NCI-H69 (cell line): ENCODE measurements around the gene SNRK.

Experiments
- DNase-seq: peaks from one replicate; lab custom pipeline; 2025; lab: John Stamatoyannopoulos, UW

SNRK gene

DNA sequence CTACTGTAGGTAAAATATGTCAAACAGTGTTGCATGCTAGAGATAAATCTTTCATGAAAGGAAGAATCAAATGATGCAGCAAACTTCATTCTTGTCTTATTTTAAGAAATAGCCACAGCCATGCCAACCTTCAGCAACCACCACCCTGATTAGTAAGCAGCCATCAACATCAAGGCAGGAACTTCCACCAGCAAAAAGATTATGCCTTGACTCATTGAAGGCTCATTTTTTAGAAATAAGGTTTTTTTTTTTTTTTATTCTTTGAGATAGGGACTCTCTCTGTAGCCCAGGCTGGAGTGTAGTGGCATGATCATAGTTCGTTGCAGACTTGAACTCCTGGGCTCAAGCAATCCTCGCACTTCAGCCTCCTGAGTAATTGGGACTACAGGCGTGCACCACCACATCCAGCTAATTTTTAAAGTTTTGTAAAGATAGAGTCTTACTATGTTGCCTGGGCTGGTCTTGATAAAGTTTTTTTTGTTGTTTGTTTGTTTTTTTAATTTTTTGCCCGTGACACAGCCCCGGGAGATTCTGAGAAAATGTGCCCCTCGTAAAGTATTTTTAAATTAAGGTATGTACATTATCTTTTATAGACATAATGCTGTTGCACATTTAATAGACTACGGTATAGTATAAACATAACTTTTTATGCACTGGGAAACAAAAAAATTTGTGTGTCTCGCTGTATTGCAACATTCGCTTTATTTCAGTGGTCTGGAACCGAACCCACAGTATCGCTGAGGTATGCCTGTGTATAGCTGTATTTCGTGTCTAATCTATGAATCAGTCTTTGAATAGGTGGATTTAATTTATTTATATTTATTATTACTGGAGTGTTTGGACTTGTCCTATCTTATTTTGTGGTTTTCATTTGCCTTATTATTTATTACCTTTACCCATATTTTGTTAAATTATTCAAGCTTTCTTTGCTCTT lies 23.3 kb downstream of the SNRK start:
- DNase-seq = no peak

DNA sequence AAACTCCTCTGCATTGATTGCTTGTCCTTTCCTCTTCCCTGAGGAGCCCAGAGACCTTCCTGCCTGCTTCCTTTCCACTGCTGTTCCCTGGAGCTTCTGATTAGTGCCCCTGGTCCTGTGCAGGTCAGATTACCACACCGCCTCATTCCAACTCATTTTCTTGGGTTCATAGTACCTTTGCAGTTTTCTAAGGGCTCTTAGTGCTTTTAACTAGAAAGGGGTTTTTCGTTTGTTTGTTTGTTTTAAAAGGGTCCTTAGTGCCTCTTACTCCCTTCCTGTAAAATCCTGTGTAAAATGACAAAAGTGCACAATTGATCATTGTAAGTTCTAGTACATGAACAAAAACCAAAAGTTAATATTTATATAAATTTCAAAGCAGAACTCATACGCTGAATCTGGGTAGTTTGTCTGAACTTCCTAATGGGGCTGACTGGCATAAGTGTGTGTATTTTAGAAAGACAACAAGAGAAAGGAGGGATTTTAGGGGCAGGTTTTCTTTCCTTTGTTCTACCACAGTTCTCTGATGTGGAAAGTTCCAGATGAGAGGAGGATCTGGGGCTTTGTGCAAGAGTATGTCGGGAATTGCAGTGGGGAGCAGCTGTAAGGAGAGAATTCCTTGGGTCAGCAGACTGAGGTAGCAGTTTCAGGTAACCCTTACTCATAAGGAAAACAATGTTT lies 30.6 kb downstream of the SNRK start:
- DNase-seq = no peak

DNA sequence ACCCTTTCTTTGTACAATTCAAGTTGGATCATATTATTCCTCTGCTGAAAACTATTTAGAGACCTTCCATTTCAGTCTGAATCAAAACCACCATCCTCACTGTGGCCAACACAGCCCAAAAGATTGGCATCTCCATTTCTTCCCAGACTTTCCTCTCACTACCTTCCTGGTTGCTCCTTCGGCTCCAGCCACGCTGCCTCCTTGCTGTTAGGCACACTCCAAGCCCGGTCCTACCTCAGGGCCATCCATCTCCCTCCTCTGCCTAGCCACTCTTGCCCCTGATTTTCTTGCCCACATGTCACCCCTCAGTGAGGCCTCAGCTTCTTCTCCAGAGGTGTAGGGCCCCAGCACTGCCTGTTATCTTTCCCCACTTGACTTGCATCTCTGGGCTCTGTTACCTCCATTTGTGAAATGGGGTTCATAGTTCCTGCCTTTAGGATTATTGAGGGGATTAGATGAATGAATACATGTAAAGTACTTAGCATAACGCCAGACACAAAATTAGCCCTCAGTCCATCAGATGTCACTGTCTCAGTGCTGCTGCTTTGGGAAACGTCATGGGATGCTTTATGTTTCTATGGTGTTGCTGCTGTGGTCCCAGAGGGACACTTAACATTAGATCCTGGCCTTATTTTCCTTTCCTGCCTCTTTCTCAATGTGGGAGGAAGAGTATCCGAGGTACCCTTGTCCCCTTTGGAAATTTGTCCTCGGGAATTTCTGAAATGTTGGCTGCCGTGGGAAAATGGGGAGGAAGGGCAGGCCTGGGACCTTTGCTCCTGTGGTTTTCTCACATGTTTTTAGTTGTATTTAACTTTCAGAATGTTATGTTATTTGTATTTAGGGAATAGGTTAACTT lies 31.3 kb downstream of the SNRK start:
- DNase-seq = no peak

DNA sequence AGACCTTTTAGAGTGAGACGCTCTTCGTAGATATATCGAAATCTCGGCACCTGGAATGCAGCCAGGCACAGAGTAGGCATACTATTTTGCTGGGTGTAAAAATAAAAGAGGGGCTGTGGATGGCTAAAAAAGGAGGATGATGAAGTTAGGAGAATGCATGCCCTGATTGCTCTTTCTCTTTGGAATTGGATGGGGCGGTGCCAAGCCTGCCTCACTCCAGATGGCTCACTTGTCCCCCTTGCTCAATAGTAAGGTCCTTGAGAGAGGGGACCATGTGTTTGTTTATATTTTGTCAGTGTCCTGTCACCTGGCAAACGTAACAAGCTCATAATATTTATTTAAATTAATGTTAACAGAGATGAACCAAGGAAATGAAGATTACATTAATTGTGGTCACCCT lies 33.0 kb downstream of the SNRK start:
- DNase-seq = no peak

DNA sequence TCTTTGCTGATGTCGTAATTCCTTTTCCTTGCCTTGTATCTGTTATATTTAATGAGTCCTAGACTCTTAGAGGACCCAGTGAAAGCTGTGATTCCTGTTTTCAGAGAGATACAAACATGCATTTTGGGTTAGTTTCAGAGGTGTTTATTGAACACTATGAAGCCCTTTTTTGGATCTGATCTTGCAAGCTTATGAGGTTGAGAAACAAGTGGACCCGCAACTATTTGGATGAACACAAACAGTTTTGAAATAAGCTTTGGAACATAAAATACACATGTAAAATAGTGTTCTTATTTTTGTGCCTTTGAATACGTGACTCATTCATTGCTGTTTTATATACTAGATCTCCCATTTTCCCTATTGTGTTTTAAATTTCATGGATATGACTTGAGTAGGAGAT lies 33.5 kb downstream of the SNRK start:
- DNase-seq = no peak

DNA sequence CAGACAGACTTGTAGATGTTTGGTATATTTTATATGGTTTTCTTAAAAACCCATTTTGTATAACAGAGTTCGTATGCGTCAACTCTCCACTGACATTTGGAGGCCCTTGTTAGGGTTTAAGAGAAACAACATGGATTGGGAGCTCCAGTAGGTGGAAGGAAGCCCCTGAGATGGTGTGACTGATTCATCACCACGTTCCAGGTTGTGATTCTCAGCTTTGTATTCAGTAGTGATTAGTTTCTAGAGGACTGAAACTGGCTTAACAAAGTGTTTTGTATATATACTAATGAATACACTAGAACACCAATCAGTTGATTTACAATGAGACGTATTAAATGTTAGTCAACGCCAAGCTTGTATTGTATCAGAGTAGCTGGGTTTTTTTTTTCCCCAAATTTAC lies 33.9 kb downstream of the SNRK start:
- DNase-seq = no peak

DNA sequence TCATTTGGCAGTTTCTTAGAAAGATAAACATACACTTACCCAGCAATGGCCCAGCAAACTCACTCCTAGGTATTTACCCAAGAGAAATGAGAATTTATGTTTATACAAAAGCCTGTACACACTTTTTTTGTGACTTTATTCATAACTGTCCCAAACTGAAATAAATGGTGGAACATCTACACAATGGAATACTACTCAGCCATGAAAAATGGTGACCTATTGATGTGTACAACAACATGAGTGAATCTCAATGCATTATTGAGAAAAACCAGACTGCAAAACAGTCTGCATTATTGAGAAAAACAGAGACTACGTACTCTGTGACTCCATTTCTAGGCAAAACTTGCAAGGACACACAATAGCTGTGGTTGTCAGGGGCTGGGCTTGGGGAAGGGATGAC lies 37.2 kb downstream of the SNRK start:
- no peak for DNase-seq

DNA sequence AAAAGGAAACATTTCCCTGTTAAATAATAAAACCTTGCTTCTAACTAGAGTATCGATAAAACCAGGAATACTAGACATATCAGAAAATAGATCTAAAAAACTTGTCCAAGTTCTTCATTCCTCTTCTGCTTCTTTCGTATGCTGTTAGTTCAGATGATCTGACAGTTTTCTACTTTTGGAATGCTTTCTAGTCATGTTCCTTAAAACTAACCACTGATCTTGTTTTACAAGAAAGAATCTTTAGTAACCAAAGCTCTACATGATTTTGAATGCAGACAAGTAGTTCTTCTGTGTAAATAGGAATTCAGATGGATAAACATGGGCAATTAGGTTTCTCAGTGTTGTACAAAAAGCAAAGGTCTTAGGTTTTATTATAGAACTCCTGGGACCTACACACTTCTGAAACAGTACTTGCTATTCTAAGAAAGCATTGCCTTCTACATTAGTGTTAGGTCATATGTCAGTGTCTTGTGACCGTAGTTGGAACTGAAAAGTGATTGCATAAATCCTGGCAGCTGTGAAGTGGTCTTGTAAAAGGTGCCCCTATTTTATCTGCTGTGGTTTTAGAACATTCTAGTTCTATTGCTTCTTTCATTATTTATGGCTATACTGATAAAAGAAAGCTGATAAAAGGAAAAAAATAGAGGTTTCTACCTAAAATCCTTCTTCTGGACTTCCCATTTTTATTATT lies 40.7 kb downstream of the SNRK start:
- no peak for DNase-seq

DNA sequence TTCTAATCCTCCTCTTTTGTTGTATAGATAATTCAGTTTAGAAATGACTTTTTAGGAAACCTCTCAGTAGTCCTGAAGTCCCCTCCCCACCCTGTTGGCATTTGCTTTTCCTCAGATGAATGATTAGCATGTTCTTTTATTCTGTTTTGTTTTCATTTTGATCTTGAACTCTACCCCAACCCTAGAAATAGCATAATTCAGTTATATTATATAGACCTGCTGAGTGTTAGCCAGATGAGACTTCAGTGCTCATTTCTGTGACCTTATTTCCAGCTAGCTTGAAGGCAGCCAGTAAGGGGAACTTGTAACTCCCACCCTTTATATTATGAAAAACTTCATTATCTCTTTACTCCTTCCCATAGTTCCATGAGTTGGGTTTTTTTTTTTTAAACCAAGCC lies 41.2 kb downstream of the SNRK start:
- DNase-seq = no peak

DNA sequence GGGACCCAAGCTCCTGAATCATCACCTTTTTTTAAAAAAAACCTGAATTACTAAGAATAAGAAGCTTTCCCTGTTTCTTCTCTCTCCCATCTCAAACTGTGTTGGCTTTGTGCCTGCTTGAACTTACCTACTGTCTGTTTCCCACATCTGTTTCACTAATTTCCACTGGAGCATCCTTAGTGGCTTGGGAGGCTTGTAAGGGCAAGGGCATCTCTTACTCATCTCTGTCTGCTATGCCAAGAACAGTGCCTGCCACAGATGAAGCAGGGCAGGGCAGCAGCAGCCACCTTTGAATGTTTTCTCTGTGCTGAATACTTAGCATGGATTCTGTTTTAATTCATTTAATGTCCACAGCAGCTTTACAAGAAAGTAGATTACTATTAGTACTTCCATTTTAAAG lies 42.3 kb downstream of the SNRK start:
- DNase-seq = no peak

DNA sequence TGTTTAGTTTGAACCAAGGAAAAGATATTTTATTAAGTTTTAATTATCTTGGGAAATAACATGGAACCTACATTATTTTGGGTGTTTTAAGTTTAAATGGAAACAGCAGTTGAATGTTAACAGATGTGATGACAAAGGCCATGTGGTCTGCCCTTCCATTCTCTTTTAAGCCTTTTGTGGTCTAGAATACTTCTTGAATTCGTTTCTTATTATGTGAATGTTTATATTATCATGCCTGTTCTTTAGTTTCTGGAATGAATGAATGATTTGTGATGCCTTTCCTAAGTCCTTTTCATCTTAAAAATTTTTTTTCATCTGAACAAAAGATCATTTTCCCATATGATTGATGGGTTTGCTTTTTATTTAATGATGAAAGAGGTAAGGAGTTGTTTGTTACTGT lies 44.6 kb downstream of the SNRK start:
- no peak for DNase-seq

DNA sequence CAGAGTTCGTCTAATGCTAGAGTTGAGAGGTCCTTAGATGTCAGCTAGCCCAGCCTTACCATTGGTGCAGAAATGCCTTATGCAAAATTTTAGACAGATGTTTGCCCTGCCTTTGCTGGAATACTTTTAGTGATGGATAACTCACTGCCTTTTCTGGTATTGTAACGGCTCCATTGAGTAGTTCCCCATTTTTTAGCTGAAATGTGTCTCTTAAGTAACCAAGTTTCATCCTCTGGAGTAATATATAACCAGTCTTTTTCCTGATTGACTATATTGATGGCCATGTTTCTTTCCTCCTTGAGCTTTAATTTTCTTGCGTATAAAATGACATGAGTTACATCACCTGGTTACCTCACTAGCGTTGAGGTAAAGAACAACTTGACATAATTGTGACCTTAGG lies 45.0 kb downstream of the SNRK start:
- DNase-seq = no peak

DNA sequence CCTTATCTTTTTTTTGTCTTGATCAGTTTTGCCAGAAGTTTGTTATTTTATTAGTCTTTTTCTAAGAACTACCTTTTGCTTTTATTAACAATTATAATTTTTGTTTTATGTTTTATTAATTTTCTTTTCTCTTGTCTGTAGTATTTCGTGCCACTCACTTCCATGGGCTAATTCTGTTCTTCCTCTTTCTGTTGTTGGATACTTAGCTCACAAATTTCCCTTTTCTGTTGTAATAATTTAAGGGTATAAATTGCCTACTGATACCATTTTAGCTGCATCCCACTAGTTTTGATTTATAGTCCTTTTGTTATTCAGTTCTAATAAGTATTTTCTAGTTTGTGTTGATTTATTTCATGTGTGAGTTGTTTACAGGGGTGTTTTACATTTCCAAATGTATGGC lies 48.6 kb downstream of the SNRK start:
- DNase-seq = no peak

DNA sequence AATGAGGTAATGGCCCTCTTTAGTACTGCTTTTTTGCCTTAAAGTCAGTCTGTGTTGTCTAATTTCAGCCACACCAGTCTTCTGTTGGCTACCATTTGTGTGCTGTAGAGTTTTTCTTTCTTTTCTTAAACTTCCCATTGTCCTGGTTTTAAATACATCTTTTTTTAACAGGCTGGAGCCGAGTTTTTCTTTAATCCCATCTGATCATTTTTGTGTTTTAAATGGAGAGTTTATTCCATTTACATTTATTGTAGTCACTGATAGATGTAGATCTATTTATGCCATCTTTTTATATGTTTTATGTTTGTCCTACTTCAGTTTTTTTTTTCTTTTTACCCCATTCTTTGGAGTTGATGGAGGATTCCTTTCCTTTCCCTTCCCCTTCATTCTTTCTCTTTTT lies 49.5 kb downstream of the SNRK start:
- DNase-seq = no peak

DNA sequence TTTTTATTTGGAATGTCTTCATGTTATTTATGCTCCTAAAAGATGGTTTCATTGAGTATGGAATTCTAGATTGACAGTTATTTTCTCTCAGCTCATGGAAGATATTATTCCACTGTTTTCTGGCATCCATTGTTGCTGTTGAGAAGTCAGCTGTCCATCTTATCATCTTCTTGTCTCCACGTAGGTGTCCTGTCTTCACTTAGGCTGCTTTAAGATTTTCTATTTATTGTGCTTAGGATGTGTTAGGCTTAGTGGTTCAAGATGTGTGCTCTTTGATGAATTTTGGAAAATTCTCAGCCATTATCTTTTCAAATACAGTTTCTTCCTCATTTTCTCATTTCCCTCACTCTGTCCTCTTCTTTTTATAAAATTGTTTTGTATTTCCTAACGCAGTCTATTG lies 52.0 kb downstream of the SNRK start:
- DNase-seq = no peak

DNA sequence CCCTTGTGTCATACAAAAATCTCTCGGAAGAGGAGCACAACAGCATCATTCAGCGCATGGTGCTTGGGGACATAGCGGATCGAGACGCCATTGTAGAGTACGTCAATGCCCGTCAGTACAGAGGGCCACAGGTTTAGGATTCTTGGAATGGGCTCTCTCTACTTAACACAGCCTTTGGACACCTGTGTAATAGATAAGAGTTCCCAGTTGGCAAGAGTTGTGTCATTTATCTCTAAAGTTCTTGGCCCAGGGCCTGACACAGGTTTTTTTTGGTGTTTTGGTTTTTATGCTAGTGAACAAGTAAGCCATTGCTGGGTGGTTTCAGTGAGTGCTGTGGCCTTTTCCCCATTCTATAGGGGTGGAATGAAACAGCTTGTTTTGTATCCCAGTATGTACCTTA lies 54.1 kb downstream of the SNRK start:
- DNase-seq = no peak

DNA sequence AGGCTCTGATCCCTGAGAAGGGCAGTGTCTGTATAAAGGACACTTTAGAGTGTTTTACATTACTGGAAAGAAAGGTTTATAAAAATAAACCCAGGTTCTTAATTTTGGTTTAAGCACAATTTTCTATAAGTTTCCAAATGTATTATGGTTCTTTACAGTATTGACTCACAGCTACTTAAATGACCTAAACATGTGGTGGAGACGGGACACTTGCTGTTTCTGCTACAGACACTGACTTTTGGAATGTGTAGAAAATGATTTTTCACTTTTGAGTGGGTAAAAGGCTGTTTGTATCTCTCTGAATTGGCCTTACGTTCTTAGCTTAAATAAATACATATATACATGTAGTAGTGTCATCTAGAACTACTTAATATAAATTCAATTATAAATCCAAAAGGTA lies 55.4 kb downstream of the SNRK start:
- DNase-seq = no peak

DNA sequence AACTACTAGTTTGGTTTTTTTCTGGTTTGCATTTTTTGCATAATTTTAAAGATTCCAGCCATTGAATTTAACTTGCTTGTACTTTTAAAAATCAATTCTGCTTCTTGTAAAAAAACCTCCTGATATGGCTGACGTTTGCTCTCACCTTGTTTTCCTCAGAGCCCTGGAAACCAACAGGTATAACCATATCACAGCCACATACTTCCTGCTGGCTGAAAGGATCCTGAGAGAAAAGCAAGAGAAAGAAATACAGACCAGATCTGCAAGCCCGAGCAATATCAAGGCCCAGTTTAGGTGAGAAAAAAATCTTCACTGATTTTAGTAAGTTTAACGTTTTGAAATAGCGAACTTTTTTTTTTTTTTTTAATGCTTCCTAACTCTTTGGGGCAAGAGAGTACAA lies 56.8 kb downstream of the SNRK start:
- no peak for DNase-seq

DNA sequence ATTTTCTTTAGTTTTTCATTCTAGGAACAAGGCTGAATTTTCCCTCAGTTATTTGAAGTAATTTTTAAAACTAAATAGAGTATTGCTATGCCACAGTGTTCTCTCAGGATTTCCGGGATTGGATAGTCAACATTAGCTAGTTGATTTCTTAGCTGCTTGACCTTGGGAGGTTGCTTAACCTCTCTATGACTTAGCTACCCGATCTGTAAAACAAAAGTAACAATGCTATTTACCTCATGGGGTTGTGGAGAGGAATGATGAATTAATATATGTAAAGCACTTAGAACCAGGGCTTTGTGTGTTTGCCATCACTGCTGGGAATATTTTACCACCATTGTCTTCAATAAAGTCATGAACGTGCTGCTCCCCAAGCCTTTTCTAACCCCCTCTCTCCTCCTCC lies 57.5 kb downstream of the SNRK start:
- no peak for DNase-seq

DNA sequence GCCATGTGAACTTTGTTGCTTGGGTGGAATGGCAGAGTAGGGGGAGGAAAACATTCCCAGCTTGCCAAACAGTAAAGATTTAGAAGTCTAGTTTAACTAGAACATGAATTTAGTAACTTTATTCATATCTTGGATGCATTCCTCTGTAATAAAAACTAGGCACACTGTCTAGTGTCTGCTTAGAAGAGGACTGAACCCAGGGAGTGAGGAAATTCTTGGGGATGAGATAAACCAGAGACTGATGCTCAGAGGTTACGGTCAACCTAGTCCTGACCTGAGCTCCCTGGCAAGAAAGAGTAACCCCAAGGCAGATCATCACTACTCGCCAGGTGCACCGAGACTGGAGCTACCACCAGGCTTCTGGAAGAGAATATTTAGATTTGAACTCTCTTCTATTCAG lies 58.2 kb downstream of the SNRK start:
- no peak for DNase-seq

DNA sequence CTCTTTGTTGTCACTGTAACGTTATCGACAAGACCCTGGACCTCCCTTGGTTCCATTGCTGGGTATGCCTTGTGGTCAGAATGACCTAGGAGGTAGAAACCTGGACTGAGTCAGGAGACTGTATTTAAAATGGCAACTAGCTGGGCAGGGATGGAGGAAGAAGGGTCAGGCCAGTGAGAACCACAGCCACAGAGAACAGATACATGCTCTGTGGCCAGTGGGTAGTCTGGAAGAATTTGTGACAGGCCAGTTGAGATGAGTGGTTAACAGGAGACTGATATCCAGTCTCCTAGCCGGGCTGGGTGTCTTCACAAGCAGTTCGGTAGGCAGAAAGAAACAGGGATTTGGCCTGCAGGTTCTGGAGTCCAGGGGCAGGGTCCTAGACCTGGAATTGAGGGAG lies 58.9 kb downstream of the SNRK start:
- no peak for DNase-seq

DNA sequence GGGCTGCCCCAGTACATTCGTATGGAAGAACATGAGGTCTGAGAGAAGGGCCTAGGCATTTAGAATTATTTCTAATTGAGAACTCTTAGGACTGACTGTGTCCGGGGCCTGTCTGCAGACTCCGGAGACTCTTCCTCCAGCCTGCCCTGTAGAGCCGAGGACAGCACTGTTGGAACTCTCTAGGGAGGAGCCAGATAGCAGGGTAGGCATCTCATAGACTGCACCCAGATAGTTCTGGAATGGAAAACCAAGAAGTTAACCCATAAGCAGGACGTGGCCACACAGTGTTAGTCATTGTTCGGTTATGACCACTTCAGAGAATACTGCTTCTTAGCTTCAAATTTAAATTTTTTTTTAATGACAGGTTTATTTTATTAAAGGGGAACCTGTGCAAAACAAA lies 59.5 kb downstream of the SNRK start:
- DNase-seq = no peak
